Measurements from ENCODE around the gene KIAA1143. TPM values are rescaled to one million over a fixed set of nuclear protein-coding genes. Genes with fewer than 3 reads are reported as not detected.

Gene KIAA1143
- total and polyA plus RNA-seq, 9 of the 15 experiments (the other 6 are each of a cell fraction or from before 2014, with no cell fraction given) = 25.6 to 72.0 (median 42.2) TPM

DNA sequence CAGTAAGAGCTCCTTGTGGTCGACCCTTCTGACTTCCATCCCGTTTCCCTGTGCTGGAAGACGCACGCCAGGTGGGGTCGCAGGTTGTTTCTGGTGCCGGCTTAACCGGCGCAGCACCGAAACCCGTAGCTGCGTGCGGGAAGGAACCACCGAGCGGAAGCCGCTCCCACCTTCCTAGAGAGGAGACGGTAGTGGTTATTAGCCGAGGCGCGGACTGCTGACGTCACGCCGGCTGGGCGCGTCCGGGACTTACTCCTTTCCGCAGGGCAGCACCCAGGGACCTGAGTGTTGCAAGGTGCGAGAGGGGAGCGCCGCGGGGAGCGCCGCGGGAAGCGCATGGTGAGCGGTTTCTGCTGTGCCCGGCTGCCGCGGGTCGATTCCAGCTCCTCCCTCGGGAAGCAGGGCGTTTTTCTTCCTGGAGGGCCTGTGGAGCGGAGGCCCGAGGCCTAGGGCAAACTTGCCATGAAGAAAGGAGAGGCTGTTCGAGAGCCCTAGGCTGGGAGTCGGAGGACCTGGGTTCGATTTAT lies 32.0 kb downstream of the KIAA1143 start, which contains the start of gene ZNF501 (continued):
- TF ChIP-seq, protein P1, sequence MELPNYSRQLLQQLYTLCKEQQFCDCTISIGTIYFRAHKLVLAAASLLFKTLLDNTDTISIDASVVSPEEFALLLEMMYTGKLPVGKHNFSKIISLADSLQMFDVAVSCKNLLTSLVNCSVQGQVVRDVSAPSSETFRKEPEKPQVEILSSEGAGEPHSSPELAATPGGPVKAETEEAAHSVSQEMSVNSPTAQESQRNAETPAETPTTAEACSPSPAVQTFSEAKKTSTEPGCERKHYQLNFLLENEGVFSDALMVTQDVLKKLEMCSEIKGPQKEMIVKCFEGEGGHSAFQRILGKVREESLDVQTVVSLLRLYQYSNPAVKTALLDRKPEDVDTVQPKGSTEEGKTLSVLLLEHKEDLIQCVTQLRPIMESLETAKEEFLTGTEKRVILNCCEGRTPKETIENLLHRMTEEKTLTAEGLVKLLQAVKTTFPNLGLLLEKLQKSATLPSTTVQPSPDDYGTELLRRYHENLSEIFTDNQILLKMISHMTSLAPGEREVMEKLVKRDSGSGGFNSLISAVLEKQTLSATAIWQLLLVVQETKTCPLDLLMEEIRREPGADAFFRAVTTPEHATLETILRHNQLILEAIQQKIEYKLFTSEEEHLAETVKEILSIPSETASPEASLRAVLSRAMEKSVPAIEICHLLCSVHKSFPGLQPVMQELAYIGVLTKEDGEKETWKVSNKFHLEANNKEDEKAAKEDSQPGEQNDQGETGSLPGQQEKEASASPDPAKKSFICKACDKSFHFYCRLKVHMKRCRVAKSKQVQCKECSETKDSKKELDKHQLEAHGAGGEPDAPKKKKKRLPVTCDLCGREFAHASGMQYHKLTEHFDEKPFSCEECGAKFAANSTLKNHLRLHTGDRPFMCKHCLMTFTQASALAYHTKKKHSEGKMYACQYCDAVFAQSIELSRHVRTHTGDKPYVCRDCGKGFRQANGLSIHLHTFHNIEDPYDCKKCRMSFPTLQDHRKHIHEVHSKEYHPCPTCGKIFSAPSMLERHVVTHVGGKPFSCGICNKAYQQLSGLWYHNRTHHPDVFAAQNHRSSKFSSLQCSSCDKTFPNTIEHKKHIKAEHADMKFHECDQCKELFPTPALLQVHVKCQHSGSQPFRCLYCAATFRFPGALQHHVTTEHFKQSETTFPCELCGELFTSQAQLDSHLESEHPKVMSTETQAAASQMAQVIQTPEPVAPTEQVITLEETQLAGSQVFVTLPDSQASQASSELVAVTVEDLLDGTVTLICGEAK (IDR thresholded peaks at IDR 0.05) = peak; percentile 90
- TF ChIP-seq, protein P1 (CRISPR knock-in tag; IDR thresholded peaks at IDR 0.05) = no peak
- TF ChIP-seq, protein P2, sequence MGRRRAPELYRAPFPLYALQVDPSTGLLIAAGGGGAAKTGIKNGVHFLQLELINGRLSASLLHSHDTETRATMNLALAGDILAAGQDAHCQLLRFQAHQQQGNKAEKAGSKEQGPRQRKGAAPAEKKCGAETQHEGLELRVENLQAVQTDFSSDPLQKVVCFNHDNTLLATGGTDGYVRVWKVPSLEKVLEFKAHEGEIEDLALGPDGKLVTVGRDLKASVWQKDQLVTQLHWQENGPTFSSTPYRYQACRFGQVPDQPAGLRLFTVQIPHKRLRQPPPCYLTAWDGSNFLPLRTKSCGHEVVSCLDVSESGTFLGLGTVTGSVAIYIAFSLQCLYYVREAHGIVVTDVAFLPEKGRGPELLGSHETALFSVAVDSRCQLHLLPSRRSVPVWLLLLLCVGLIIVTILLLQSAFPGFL (CRISPR knock-in tag; IDR thresholded peaks at IDR 0.05) = no peak
- TF ChIP-seq SOX6 (IDR thresholded peaks at IDR 0.05) (peak; percentile 74), KLF13 (tag; IDR thresholded peaks at IDR 0.05; ENCODE audit: borderline replicate concordance, low read depth) (peak; percentile 68; the same call in 1 of the 2 replicates), SUPT5H (IDR thresholded peaks at IDR 0.05) (peak; percentile 87), ETV6 (IDR thresholded peaks at IDR 0.05; ENCODE audit: borderline replicate concordance in 1 of 2, low read depth in 2 of 2, low read length in 1 of 2) (0 out of 4 replicates have a peak, but pooled peaks of 1 of the 2 experiments have one; percentile 4), ETV6 (CRISPR knock-in tag; IDR thresholded peaks at IDR 0.05; ENCODE audit: borderline replicate concordance) (no peak), CC2D1A (IDR thresholded peaks at IDR 0.05) (peak; percentile 80), ARNT (IDR thresholded peaks at IDR 0.05) (no peak), NBN (IDR thresholded peaks at IDR 0.05; ENCODE audit: low read depth) (peak; percentile 89)
- TF ChIP-seq, protein P3, sequence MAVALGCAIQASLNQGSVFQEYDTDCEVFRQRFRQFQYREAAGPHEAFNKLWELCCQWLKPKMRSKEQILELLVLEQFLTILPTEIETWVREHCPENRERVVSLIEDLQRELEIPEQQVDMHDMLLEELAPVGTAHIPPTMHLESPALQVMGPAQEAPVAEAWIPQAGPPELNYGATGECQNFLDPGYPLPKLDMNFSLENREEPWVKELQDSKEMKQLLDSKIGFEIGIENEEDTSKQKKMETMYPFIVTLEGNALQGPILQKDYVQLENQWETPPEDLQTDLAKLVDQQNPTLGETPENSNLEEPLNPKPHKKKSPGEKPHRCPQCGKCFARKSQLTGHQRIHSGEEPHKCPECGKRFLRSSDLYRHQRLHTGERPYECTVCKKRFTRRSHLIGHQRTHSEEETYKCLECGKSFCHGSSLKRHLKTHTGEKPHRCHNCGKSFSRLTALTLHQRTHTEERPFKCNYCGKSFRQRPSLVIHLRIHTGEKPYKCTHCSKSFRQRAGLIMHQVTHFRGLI (CRISPR knock-in tag; IDR thresholded peaks at IDR 0.05) = no peak
- TF ChIP-seq, protein P4, sequence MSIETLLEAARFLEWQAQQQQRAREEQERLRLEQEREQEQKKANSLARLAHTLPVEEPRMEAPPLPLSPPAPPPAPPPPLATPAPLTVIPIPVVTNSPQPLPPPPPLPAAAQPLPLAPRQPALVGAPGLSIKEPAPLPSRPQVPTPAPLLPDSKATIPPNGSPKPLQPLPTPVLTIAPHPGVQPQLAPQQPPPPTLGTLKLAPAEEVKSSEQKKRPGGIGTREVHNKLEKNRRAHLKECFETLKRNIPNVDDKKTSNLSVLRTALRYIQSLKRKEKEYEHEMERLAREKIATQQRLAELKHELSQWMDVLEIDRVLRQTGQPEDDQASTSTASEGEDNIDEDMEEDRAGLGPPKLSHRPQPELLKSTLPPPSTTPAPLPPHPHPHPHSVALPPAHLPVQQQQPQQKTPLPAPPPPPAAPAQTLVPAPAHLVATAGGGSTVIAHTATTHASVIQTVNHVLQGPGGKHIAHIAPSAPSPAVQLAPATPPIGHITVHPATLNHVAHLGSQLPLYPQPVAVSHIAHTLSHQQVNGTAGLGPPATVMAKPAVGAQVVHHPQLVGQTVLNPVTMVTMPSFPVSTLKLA (conservative IDR thresholded peaks at IDR 0.05) = peak in 1 of 2 experiments; percentile 79; a peak in 3 of 4 replicates

All from K562 (cell line).